NCI-H128 (cell line): ENCODE results near the gene RAB31.

ENCODE experiments used
- DNase-seq: peaks from one replicate; lab custom pipeline; 2025; ENCODE audit not compliant: unreplicated experiment; lab: John Stamatoyannopoulos, UW

Gene RAB31

GRCh38 chr18:9831723-9832199 lies 123.7 kb downstream of the RAB31 start:
- DNase-seq: no peak

GRCh38 chr18:9832871-9833270 lies 124.8 kb downstream of the RAB31 start:
- DNase-seq: no peak

- DNase-seq: no peak
Observed at GRCh38 chr18:9834551-9834950, 126.5 kb downstream of the RAB31 start.

- peak; percentile 71 for DNase-seq
Observed at GRCh38 chr18:9835113-9835755, 127.1 kb downstream of the RAB31 start.

- no peak for DNase-seq
Observed at GRCh38 chr18:9835825-9836224, 127.7 kb downstream of the RAB31 start.

GRCh38 chr18:9838144-9838877 lies 130.2 kb downstream of the RAB31 start:
- peak; percentile 11 for DNase-seq

GRCh38 chr18:9839211-9839610 lies 131.1 kb downstream of the RAB31 start:
- DNase-seq: no peak

- DNase-seq: no peak
Observed at GRCh38 chr18:9839853-9840252, 131.8 kb downstream of the RAB31 start.

GRCh38 chr18:9841752-9842151 lies 133.7 kb downstream of the RAB31 start:
- DNase-seq: no peak

GRCh38 chr18:9842448-9842847 lies 134.3 kb downstream of the RAB31 start:
- DNase-seq: no peak

GRCh38 chr18:9845256-9845655 lies 137.2 kb downstream of the RAB31 start:
- DNase-seq: no peak

- DNase-seq: no peak
Observed at GRCh38 chr18:9846162-9846925, 138.2 kb downstream of the RAB31 start.

- DNase-seq: no peak
Observed at GRCh38 chr18:9848170-9848879, 140.2 kb downstream of the RAB31 start.

GRCh38 chr18:9849407-9850283 lies 141.5 kb downstream of the RAB31 start:
- DNase-seq: no peak

- no peak for DNase-seq
Observed at GRCh38 chr18:9850309-9850708, 142.2 kb downstream of the RAB31 start.

- no peak for DNase-seq
Observed at GRCh38 chr18:9851511-9851910, 143.4 kb downstream of the RAB31 start.

- DNase-seq: no peak
Observed at GRCh38 chr18:9852266-9853081, 144.4 kb downstream of the RAB31 start.

- DNase-seq: no peak
Observed at GRCh38 chr18:9854801-9855676, 146.9 kb downstream of the RAB31 start.
